ENCODE results near the gene ZBP1.

The ZBP1 gene

DNA sequence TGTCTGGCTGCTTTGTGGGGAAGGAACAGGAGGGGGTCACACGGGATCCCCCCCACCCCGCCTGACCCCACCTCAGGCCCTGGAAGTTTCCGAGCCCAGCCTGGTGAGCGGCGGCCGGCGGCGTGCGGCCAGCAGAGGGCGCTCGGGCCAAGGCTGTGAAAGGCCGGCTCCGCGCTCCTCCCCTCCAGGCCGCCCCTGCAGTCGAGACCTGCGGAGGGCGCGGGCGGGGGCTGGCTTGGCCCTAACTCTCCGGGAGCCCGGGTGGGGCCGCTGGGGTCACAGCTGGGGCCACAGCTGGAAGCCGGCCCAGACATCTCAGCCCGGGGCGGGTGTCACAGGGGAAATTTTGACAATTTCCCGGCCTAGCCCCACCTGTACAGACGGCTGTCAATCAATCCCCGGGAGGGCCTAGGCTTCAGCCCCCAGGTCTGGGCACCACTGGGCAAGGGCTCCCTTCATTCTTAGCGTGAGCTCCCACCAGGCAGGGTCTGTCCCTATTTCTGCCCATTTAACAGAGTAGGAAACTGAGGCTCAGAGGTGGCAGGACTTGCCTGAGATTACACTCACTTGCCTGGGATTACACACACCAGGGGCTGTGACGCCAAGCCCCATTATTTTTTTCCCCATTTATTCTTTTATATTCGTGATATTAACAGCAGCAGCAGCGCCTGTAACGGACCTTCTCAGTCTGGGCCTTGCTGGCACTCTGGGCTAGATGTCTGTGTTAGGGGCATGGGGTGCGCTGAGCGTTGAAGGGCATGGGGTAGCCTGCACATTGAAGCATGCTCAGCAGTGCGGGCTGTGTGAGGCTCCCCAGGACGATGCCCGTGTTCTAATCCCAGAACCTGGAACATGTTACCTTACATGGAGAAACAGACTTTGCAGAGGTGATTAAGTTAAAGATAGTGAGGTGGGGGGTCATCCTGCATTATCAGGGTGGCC, 23.0 kb downstream of the ZBP1 start:
- peak; percentile 19 to 44 for DNase-seq

DNA sequence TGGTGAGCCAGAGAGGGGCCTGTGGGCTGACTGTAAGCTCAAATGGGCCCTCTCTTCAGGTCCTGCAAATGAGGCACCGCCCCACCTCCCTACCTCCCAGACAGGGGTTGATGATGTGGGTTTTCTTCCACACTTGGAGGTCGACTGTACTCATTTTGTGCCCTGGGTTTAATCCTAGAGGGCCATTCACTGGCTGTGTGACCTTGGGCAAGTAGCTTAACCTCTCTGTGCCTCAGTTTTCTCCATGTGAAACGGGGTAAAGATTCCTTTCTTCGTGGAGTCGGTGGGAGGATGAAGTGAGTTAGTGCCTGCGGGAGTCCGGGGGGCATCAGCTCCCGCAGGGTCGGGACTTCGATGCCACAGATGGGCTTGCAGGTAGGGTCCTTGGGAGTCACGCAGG, 23.9 kb downstream of the ZBP1 start:
- no peak for DNase-seq

DNA sequence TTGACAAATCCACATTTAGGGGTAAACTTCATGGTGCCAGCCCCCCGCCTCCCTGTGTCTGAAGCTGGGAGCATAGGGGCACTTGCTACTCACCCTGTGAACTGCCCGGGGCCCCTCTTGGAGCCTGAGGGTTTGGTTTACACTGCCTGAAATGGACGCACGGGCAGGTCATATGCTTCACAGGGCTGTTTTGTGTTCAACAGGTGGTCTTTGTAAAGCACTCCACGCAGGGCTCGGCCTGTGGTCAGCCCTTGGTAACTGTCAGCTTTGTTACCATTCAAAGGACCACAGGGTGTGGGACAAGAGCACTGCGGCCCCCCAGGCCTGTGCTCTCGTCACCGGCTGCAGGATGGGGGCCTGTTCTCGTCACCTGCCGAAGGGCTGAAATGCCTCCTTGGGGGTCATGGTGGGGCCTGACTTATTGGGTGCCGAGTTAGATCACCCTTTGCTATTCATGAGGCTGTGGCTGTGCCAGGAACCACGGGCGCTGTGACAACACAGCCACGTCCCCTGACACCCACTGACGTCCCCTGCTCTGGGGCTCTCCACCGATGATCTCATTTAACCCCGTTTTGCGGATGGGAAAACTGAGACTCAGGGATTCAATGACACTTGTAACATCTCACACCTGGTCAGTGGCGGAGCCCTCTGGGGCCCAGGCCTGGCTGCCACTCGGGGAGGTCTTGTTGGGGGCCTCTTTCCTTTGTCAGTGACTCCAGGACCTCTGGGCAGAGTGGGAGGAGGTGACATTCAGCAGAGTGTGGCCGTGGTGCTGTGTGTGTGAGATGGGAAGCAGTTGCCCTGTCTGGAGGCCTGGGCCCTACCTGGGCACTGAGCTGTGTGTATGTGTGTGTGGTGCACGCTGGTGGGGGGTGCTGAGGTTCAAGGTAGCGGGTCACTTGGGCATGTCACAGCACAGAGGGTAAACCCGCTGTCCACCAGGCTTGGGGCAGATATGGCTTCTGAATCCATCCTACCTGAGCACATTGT, 24.9 kb downstream of the ZBP1 start:
- DNase-seq, result no peak

DNA sequence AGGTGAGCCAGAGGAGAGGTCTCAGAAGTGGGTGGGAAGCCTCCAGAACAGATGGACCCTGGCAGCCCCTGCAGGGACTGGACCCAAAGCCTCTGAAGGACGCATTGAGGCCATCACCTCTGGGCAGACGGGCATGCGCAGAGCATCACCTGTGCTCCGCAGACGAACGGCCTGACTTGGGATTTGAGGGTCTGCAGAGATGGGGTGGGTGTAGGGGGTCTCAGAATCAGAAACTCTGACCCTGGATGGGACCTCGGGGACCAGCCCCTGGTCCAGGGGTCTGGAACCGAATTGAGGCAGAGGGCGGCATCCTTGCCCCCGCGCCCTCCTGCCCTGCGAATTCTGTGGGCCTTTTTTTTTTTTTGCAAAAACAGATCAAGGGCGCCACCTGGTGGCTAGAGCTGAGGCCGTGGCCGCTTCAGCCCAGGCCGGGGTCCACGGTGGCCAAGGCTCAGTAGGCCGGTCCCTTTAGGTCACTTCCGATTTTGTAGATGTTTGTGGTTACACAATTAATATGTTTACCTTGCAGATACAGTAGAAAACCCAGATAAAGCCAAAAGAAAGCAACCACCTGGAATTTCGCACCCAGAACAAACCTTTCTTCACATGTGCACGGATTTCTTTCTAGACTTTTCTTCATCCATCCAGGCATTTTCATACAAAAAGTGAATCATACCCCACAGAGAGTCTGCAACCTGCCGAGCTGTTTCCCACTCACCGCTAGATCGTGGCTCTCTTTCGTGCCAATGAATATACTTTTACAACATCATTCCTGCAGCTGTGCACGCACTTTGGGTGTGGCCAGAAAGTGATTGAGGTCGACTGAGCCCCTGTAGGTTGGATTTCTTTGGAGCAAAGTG, 25.9 kb downstream of the ZBP1 start:
- DNase-seq, result peak; percentile 38 to 41

DNA sequence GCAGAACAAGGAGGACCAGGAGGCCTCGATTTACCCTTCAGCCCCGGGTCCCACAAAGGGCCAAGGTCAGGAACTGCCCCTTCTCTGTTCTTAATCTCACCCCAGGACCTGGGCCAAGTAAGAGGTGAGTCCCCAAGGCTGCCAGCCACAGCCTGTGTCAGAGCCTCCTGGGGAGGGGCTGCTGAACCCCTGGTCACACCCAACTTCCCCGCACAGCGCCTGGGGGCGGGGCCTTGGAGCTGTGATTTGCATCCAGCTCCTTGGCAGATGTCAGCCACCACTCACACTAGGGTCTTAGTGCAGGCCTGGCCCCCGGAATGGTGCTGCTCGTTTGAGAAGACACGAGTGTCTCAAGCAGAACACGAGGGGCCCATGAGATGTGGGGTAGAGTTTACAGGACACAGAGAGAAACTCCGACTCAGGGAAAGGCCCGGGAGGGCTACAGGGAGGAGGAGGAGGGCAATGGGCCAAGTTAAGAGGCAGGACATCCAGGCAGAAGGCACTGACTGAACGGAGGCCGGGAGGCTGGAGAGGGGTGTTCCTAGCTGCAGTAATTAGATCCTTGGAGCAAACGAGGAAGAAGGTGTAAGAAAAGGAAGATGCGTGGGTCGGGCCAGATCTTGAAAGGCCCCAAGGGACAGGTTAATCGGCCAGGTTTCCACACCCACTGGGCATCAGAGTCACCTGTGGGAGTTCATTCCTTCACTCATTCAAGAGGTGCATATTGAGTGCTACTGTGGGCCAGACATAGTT, 26.9 kb downstream of the ZBP1 start:
- no peak for DNase-seq

DNA sequence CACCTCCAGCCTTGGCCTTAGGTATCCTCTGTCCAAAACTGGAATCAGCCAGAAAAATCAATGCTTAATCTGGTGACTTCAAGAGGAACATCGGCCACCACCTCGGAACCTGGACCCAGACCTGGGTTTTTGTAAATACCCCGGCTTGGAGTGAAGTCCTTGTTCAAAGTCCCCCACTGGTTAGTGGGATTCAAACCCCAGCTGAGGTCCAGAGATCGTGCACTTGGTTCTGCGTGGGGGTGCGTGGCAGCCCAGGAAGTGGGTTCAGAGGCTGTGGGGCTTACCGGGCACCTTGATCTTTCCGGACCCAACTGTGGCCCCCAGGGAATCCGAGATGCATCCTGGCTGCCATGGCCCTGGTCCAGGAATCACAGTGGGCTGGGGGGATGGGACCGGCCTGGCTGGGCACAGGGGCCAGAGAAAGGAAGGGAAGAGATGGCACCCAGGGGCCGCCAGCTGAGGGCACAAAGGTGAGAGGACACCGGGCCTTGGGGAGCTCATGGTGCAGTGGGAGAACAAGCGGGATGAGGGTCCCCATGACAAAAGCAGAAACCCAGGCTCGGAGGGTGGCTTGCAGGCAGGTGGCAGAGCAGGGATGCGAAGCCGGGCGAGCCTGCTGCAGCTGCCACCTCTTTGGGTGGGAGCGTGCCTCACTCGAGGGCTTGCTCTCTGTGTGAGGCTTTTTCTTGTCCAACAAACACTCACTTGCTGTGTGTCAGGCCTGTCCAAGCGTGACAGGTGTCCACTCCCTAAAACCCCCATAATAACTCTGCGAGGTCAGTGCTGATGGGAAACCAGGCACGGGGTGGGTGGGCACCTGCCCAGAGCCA, 27.7 kb downstream of the ZBP1 start:
- no peak for DNase-seq

DNA sequence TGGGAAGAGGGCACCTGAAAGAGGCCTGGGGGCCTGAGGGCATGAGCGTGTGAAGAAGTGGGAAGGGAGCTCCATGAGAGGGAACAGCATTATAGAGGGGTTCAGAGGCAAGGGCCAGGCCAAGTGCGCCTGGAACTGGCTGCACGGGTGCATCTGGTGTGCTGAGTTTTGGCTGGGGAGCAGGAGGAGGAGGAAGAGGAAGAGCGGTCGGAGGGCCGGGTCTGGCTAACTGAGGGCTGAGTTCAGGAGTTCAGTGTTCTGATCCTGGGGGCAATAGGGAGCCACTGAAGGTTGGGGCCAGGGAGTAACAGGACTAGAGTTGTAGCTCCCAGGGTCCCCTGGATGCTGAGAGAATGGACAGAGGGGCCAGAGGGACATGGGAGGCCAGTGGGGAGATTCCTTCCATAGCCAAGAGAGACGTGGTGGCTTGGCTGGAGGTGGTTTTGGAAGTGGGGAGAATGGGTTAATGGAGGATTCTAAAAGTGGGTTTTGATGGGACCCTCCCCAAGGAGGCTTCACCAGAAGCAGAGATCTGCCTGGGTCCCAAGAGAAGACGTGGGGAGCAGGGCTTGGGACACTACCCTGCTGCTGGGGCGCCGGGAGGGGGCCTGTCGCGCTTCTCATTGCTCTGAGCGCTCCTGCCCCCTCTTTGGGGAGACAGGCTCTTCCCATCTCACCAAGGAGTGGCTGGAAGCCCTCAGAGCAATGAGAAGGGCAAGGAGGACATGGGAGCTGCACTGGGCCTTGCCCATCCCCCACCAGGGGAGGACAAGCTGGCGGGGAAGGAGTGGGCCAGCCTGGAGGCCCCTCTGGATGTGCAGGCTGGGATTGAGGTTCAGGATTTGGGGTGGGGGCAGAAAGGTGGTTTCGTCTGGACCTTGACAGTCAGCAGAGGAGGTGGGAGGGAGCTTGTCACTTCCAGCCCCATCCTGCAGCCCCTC, 28.7 kb downstream of the ZBP1 start:
- no peak for DNase-seq

DNA sequence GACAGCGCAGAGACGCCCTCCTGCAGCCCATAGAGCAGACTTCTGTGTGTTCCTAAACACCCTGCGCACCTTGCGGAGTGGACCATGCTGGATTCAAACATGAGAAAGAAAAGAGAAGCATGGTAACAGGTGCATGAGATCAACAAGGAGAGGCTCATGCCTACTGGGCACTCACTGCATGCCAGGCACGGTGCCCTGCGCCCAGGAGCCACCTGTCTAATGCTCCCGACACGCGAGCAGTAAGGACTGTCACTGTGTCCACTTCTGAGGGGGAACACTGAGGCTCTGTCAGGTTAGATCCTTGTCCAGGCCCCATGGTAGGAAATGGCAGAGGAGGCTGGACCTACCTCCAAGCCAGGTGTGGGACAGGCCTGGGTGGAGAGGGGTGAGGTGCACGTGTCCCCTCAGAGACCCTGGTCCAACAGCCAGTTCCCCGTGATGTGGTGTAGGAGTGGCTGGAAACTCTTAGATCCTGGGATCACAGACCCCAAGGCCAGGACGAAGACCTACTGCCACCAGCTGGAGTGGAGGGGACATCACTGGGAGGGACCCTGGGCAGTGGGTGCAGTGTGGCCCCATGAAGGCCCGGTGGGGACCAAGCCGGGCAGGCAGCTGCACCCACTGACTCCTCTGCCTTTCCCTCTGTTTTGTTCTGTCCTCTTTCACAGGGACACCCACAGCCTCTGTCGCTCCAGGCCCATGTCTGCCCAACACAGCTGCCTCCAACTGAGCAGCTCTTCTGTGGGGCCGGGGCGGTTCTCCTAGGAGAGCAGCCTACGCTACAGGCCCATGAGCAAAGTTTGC, 29.5 kb downstream of the ZBP1 start:
- no peak for DNase-seq

DNA sequence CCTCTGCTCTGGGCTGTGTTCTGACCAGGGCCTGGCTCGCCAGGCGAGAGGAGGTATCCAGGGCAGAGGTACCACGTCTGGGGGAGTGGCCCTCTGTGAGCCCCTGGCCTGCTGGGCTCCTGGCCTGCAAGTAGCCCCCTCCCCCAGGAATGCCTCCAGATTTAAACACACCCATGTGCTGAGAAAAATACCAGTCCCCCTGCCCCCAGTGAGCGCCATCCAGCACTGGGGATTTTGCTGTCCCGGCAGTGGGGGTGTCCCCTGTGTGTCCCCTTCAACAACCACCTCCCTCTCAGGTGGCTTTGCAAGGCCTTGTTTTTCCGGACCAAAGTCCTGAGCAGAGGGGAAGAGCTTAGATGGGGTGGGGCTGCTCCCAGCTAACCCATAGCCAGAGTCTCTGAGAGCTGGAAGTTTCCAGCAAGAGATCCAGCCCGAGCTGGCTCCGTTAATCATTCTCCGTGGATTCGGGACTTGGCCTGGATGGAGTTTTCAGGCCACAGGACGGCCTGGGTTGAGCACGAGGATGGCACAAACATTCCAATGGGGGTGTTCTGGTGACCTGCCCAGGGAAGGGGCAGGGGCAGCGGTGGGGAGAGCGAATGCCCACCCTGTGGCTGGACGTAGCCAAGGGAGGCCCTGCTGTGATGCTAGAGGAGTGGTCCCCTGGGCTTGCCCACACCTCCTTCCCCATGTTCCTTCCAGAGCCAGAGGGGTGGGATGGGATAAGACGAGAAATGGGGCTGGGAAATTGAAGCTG, 30.3 kb downstream of the ZBP1 start:
- DNase-seq, result no peak

DNA sequence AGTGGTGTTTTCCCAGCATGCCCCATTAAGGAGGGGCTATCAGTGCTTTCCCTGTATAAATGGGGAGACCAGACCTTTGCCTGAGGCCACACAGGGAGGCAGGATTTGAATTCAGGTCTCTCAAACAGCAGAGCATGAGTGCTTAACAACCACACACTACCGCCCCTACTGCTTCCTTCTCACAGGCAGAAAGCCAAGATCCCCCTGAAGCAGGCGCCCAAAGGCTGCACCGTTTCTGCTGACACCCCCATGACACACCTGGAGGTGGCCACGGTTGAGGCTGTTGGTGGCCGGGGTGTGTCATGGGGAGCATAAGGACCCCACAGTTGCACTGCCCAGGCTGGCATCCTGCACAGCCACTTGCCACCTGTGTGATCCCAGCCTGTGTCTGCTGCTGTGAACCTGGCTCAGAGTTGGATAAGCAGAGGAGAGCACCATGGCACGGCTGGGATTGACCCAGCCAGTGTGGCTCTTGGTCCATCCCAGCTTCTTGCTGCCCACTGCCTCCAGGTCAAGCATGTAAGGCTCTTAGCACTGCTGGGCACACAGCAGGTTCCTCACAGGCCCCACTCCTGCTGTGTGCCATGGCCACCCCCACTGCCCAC, 31.0 kb downstream of the ZBP1 start:
- no peak for DNase-seq

DNA sequence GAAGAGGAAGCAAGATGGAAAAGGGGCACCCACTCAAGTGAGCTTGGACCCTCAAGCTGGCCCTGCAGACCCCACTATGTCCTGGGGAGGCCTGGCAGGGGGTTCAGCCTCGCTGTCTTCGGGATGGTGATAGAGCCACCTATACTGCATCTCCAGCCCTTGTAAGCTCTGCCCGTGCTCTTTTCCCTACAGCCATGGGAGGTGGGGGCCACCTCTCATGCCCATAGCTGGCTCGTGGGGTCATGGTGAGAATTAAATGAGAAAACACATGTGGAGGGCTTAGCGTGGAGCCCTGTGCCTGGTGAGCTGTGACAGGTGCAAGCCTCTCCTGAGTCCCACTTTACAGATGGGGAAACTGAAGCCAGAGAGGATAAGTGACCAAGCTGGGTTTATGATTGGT, 31.6 kb downstream of the ZBP1 start:
- DNase-seq, result no peak

DNA sequence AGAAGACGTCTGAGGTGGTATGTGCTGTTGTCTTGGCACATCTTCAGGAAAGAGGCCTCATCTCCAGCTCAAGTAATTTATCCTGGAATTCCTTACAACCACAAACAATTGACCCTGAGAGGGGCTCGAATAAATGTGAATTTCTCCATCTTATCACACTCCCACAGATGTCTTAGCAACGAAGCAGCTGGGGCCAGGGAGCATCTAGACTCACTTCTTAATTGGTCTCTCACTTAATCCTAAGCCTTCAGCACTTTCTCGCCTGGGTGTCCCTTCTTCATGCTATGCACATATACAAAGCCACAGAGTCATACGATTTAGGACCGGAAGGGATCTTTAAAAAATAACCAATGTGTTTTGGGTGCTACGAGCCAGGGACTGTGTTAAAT, 32.2 kb downstream of the ZBP1 start:
- DNase-seq, result no peak

DNA sequence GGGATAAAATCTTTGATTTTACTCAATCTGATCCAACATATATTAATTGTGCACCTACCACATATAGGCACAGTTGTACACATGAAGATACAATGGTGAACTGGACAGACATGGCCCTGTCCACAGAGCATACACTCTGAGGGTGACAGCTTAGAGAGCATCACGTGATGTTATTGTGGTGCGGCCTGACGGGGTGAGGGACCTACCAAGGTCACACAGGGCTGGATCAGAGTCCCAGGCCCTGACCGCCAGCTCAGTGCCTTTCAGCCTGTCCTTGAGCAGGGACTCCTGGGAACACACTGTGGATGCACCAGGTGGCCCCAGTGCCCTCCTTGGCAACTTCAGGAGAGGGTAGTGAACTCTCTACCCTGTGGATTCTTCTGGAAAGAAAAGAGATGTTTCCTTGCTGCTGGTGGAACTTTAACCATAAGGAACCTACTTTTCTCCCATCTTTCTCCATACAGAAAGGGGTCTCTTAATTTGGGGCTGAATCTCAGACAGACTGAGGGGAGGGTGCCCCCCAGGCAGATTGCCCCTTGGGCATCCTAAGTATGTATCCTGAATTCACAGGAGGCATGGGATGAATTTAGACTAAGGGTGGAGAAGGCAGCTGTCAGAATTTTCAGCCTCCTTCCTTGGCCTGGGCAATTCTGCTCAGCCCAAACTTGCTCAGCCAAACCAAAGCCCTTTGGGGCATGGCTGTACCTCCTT, 32.8 kb downstream of the ZBP1 start:
- DNase-seq, result no peak

DNA sequence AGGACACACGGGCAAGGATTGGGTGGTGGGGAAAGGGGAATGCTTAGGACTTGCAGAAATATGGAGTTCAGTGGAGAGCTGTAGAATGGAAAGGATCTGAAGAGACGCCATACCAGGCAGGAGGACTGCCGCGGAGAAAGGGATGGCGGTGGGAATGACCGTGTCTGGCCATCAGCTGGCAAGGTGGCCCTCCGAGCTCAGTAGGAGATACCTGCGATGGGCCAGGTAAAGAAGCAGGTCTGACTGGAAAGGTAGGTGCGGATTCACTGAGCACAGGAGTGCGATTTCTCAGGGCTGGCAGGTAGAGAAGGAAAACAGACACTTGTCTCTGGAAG, 33.3 kb downstream of the ZBP1 start:
- no peak for DNase-seq

DNA sequence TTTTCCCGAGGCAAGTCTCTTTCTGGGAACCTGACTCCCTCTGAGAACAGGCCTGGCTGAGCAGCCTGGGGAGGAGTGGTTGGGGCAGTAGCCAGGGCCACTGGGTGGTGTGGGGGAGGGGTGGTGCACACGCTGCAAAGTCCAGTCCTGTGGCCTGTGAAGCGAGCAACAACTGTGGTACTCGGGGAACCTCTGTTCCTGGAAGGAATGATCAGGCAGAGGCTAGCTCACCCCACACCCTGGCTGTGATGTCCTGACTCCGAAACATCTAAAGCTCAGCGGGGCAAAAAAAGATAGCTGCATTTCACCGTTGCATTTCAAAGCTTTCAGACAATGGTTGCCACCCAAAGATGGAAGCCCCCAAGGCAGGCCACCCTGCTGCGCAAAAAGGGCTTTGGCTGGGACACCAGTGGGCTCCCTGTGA, 33.8 kb downstream of the ZBP1 start:
- no peak for DNase-seq

DNA sequence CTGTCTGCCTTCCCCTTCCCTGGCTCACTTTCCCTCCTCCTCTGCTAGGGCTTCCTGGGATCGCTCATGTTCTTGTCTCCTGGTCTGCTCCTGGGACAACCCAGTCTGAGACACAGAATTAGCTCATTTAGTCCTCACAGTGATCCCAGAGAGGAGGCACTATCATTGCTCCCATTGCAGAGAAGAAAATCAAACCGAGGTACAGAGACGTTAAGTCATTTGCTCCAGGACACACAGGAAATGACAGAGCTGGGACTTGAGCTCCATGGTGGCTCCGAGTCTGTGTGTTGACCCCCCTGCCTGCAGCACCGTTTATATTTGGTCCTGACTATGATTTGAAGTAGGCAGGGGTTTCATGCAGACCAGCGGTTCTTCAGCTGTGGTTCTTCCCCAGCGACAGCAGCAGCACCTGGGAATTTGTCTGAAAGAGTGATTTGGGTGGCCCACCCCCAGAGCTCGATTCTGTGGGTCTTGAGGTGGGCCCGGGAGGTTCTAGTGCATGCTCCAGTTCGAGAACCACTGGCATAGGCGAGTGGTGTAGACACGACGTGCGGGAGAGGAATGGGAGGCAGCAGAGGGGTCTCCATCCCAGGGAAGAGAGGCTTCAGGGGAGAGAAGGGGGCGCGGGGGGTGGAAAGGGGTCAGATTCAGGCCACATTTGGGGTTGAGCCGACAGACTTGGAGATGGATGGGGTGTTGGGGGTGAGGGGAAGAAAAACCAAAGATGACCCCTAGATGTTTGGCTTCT, 34.6 kb downstream of the ZBP1 start:
- no peak for DNase-seq
